ENCODE results near the gene LIPI.

LIPI gene

GRCh38 chr21:14210738-14211137 lies at the start of gene LIPI:
LIPI (minus strand) TSS chr21:14210955; CDS start chr21:14210845, 110 bp downstream.
- no peak for DNase-seq (ENCODE audit: low spot score)
- no peak for TF ChIP-seq CTCF (IDR thresholded peaks at IDR 0.05; ENCODE audit: extremely low read depth, insufficient read depth, missing control alignments)
- in situ Hi-C loops (cut with MboI; ENCODE audit: low pct_unique_long_range_greater_than_20kb, low sequenced_read_pairs, unreplicated experiment): no loop called here

GRCh38 chr21:14260174-14260764 lies 49.5 kb upstream of the LIPI start:
- in situ Hi-C loops (cut with MboI; ENCODE audit: low pct_unique_long_range_greater_than_20kb, low sequenced_read_pairs, unreplicated experiment): no loop called here
- no peak for DNase-seq (ENCODE audit: low spot score)

GRCh38 chr21:14259747-14260146 lies 49.0 kb upstream of the LIPI start:
- peak; percentile 31 for DNase-seq (ENCODE audit: low spot score)
- in situ Hi-C loops (cut with MboI; ENCODE audit: low pct_unique_long_range_greater_than_20kb, low sequenced_read_pairs, unreplicated experiment): no loop called here
- peak; percentile 50 for TF ChIP-seq CTCF (IDR thresholded peaks at IDR 0.05; ENCODE audit: extremely low read depth, insufficient read depth, missing control alignments)

More at GRCh38 chr21:14260174-14260764, 49.5 kb upstream of the LIPI start:
- TF ChIP-seq CTCF (IDR thresholded peaks at IDR 0.05; ENCODE audit: extremely low read depth, insufficient read depth, missing control alignments): no peak

- in situ Hi-C loops (cut with MboI; ENCODE audit: low pct_unique_long_range_greater_than_20kb, low sequenced_read_pairs, unreplicated experiment): no loop called here
- no peak for TF ChIP-seq CTCF (IDR thresholded peaks at IDR 0.05; ENCODE audit: extremely low read depth, insufficient read depth, missing control alignments)
- DNase-seq (ENCODE audit: low spot score): no peak
These were observed 40.6 kb upstream of the LIPI start for GRCh38 chr21:14251336-14251735.

- in situ Hi-C loops (cut with MboI; ENCODE audit: low pct_unique_long_range_greater_than_20kb, low sequenced_read_pairs, unreplicated experiment): no loop called here
- no peak for TF ChIP-seq CTCF (IDR thresholded peaks at IDR 0.05; ENCODE audit: extremely low read depth, insufficient read depth, missing control alignments)
These were observed 35.0 kb upstream of the LIPI start for GRCh38 chr21:14245711-14246110.

GRCh38 chr21:14244911-14245310 lies 34.2 kb upstream of the LIPI start:
- TF ChIP-seq CTCF (IDR thresholded peaks at IDR 0.05; ENCODE audit: extremely low read depth, insufficient read depth, missing control alignments): no peak
- in situ Hi-C loops (cut with MboI; ENCODE audit: low pct_unique_long_range_greater_than_20kb, low sequenced_read_pairs, unreplicated experiment): no loop called here
- no peak for DNase-seq (ENCODE audit: low spot score)

More at GRCh38 chr21:14245711-14246110, 35.0 kb upstream of the LIPI start:
- DNase-seq (ENCODE audit: low spot score): no peak

All from GM13977 (cell line).